T follicular helper cell (primary cell): ENCODE data around the gene SMIM10L2A.
"Not testable (repeated sequence)": the region's sequence is repeated elsewhere in the genome, so short reads cannot be mapped to it uniquely, and the experiment has no call there.

ENCODE experiments used
- DNase-seq: peaks from one replicate; pipeline ENCODE4 v3.0.0-alpha.2; 2020; ENCODE audit warnings: low read depth

Gene SMIM10L2A

DNA sequence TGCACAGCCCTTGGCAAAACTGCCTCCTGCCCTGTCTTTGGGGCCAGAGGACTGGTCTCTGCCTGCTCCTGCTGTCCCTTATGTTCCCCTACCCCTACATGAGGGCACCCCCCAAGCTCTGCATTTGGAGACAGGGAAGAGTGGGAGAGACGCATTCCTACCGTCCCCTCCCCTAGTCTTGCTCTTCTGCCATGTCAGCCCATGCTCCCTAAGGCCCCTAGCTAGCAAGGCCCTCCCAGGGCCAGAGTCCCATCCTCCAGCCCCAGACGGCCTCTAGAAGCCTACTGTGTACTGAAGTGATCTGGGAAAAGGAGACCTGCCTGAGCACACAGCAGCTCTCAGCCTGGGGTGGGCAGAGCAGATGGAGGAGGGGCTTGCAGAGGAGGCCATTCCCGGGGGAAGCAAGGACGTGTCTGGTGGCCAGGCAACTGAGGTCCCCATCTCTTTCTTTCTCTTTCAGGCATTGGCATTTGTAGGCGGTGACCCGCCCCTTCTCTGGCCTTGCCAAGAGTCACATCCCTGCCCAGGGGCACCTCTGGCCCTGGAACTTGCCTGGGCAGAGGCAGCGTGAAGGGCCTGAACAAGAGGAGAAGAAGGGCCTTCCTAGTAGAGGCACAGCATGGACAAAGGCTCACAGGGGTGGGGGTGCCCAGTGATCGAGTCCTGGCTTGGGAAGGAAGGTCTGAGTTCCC, 1.6 kb downstream of the SMIM10L2A start:
- not testable (repeated sequence) for DNase-seq

- DNase-seq, result no peak
Observed at GRCh38 chrX:135424469-135424868, 2.7 kb downstream of the SMIM10L2A start.

GRCh38 chrX:135425026-135425965, 3.6 kb downstream of the SMIM10L2A start:
- DNase-seq, result no peak

- no peak for DNase-seq
Observed at GRCh38 chrX:135429429-135429828, 7.7 kb downstream of the SMIM10L2A start.

GRCh38 chrX:135431886-135432285, 10.1 kb downstream of the SMIM10L2A start:
- DNase-seq, result no peak

DNA sequence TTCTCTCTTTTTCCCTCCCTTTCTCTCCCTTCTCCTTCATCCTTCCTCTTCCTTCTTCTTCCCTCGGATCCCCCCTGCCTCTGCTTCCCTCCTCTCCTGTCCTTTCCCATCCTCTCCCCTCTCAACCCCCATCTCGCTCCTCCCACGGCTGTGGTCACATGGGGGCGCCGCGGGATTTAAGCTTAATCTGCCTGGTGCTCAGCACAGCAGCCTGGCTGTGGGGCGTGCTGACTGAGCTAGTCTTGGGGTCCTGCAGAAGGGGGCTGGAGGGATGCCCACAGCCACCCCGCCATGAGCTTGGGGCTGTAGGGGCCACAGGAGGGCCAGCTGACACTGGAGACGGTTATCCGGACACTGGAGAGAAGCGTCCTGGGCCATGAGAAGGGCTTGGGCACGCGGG, 10.7 kb downstream of the SMIM10L2A start:
- DNase-seq, result no peak

- DNase-seq, result no peak
Observed at GRCh38 chrX:135432881-135433521, 11.3 kb downstream of the SMIM10L2A start.

DNA sequence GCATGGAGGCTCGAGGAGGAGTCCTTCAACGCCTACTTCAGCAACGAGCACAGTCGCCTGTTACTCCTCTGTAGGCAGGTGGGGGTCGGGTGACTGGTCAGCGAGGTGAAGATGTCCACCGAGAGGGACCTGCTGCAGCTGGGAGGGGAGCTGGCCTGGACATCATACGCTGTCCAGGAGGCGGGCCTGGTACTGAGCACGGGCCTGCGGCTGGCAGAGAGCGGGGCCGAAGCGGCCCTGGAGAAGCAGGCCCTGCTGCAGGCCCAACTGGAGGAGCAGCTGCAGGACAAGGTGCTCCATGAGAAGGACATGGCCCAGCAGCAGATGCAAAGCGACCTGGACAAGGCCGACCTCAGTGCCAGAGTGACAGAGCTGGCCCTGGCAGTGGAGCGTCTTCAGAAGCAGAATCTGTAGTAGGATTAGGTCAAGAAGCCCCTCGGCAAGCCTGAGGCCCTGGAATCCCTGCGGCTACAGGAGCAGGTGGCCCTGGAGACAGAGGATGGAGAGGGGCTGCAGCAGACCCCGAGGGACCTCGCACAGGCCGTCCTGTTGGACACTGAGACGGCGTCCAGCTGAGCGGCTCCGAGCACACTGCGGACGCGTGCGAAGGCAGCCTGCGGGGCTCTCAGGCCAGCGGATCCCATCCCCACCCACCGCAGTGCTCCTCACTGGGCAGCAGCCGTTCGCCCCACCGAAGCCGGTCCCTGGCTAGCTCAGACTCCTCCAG, 11.9 kb downstream of the SMIM10L2A start:
- no peak for DNase-seq

DNA sequence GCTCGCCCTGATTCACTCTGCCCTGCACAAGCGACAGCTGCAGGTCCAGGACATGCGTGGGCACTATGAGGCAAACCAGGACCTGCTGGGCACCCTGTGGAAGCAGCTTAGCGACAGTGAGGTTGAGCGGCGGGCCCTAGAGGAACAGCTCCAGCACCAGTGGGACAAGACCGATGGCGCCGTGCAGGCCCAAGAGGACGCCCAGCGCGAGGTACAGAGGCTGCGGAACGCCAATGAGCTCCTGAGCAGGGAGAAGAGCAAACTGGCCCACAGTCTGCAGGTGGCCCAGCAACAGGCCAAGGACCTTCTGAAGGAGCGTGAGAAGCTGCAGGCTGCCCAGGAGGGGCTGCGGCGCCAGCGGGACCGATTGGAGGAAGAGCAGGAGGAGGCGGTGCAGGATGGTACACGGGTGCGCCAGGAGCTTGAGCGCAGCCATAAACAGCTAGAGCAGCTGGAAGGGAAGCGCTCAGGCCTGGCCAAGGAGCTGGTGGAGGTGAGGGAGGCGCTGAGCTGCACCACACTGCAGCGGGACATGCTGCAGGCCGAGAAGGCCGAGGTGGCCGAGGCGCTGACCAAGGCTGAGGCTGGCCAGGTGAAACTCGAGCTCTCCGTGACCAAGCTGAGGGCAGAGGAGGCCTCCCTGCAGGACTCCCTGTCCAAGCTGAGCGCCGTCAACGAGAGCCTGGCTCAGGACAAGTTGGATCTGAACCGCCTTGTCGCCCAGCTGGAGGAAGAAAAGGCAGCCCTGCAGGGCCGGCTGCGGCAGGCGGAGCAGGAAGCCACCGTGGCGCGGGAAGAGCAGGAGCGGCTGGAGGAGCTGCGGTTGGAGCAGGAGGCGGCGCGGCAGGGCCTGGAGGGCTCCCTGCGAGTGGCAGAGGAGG, 12.8 kb downstream of the SMIM10L2A start:
- DNase-seq, result no peak

GRCh38 chrX:135435139-135435922, 13.6 kb downstream of the SMIM10L2A start:
- DNase-seq, result no peak

- DNase-seq, result no peak
Observed at GRCh38 chrX:135435933-135436332, 14.2 kb downstream of the SMIM10L2A start.

DNA sequence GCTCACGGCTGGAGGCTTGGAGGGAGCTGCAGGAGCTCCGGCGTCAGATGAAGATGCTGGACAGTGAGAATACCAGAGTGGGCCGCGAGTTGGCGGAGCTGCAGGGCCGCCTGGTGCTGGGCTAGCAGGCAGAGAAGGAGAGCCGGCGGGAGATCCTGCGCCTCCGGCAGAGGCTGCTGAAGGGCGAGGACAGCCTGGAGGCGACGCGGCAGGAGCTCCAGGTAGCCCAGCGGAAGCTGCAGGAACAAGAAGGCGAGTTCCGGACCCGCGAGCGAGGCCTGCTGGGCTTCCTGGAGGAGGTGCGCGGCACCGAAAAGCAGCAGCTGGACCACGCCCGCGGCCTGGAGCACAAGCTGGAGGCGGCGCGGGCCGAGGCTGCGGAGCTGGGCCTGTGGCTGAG, 14.7 kb downstream of the SMIM10L2A start:
- DNase-seq, result no peak

DNA sequence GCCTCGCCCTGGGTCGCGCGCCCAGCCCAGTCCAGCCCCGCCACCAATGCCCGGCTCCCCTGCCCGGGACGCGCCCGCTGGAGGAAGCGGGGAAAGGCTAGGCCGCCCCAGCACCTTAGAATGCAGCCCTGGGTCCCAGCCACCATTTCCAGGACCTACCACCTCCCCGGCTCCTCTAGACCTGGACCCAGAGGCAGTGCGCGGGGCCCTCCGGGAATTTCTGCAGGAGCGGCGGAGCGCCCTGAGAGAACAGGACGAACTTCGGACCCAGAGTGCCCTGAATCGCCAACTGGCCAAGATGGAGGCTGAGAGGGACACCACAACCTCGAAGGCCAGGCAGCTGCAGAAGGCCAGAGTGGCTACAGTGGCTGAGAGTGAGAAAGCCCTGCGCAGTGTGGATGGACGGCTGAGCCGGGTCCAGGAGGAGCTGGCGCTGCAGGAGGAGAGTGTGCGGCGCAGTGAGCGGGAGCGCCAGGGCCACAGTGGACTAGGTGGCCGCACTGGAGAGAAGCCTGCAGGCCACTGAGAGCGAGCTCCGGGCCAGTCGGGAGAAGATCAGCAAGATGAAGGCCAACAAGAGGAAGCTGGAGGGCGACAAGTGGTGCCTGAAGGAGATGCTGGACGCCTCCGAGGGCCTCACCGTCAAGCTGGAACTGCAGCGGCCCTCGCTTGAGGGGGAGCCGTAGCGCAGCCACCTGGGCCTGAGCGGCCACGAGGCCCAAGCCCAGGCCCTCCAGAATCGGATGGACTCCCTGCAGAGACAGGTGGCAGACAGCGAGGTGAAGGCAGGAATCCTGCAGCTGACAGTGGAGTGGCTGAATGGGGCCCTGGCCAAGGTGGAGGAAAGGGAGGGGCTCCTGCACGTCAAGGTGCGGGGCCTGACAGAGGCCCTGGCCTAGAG, 15.5 kb downstream of the SMIM10L2A start:
- DNase-seq, result no peak

- no peak for DNase-seq
Observed at GRCh38 chrX:135437867-135438733, 16.4 kb downstream of the SMIM10L2A start.

DNA sequence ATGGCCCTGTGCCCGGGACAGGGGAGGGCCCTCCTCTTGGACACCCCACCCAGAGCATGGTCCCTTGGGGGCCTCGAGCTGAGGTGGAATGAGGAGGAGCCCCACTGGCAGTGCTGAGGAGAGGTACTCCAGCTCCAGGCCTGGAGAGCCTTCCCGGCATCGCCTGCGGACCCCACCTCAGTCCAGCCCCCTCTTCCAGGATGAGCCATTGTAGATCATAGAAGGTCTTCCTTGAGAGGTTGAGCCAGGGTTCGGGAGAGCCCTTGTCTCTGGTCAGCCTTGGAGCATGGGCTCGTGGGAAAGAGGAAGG, 16.9 kb downstream of the SMIM10L2A start:
- no peak for DNase-seq

DNA sequence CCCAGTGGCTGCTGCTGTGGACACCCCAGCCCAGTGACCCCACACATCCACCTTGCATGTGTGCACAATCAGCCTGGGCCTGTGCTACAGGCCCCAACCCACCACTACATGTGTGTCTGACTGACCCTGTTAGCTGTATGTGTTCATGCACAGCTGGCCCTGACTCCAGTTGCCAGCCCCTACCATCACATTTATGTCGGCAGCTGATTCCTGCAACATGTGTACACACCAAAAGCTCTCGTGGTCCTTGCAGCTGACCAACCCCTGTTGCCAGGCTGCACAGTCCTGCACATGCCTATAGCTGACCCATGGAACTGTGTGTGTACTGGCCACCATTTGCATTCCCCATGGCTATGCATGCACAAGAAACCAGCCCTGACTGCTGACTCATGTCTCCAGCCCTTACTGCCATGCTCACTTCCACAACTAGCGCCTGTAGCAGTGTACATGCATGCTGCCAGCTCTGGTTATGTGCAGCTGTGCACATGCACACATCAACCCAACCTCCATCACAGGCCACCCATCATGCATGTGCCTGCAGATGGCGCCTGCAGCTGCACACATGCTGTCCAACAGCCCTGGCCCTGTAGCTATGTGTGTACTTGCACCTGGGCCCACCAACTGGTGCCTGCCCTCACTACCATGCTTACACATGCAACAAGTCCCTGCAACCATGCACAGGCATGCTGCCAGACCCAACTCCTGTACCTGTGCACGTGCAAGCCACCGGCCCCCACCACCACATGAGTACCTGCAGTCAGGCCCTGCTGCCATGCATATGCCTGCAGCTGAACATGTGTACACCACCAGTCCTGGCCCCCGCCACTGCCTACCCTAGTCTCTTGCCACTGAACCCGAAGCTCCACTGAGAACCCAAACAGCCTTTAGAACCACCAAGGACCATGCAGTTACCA, 28.1 kb downstream of the SMIM10L2A start:
- DNase-seq, result no peak

- DNase-seq, result no peak
Observed at GRCh38 chrX:135453381-135453780, 31.6 kb downstream of the SMIM10L2A start.
